ENCODE measurements around the gene LRBA.

Gene LRBA

DNA sequence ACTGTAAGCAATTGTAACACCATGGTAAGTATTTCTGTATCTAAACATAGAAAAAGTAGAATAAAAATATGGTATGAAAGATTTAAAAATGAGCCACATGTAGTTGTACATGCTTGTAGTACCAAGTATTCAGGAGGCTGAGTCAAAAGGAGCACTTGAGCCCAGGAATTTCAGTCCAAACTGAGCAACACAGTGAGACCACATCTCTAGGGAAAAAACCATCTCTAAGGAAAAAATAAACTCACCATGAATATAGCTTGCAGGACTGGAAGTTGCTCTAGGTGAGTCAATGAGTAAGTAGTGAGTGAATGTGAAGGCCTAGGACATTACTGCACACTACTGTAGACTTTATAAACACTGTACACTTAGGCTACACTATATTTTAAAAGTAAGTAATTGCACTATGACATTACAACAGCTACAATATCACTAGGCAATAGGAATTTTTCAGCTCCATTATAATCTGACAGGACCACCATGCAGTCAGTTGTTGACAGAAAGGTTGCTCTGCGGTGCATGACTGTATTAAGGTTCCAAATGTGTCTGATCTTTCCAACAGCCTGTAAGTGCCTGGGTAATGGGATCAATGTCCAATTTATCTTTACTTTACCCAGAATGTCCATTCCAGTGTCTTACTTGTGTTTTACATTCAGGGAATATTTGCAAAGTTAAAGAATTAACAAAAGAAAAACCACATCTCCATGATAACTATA, 28.9 kb upstream of the LRBA start:
- H3K14ac ChIP-seq (ENCODE audit: low read length) = no peak overlapping the region
- H3K9me3 ChIP-seq (replicated peaks in 1 of 2; ENCODE audit: control insufficient read depth in 2 of 2, insufficient read depth in 1 of 2, low read depth in 1 of 2, low read length in 2 of 2) = no peaks in the 10 kb centered on the region
- no CpG with 5 or more reads among the region's 1 CpG for WGBS, 2 donors (ENCODE audit: extremely low coverage in 2 of 2, insufficient read length in 2 of 2, insufficient replicate concordance in 1 of 2)
- no peak overlapping the region for H2BK120ac ChIP-seq (ENCODE audit: low read depth, low read length)
- H2AFZ ChIP-seq (ENCODE audit: low read length) = no peak overlapping the region
- no peak overlapping the region for H4K8ac ChIP-seq (ENCODE audit: low read depth, low read length)
- H3K23ac ChIP-seq (ENCODE audit: low read depth, low read length, poor library complexity) = no peak overlapping the region
- no peaks in the 10 kb centered on the region for H3K36me3 ChIP-seq (replicated peaks in 1 of 2; ENCODE audit: control insufficient read depth in 2 of 2, insufficient read depth in 2 of 2, low read length in 2 of 2)
- H3K4me3 ChIP-seq (ENCODE audit: low read length in 2 of 2) = no peak overlapping the region
- H3K4ac ChIP-seq (ENCODE audit: low read length) = no peak overlapping the region
- H3K9ac ChIP-seq (ENCODE audit: low read depth, low read length, poor library complexity) = no peak overlapping the region
- H4K91ac ChIP-seq (ENCODE audit: low read depth, low read length, poor library complexity) = no peak overlapping the region
- no peak overlapping the region for H3K27ac ChIP-seq (replicated peaks; ENCODE audit: low read length)
- no peaks in the 10 kb centered on the region for H3K79me1 ChIP-seq (ENCODE audit: low read depth, low read length)
- H2BK12ac ChIP-seq (ENCODE audit: low read length) = no peak overlapping the region
- H2BK5ac ChIP-seq (ENCODE audit: low read length) = no peak overlapping the region
- no peaks in the 10 kb centered on the region for H3K27me3 ChIP-seq (ENCODE audit: control insufficient read depth in 3 of 3, insufficient read depth in 3 of 3, low read depth in 1 of 3, low read length in 3 of 3)
- no peak overlapping the region for H3K4me2 ChIP-seq (ENCODE audit: insufficient read depth, low read length, poor library complexity, severe bottlenecking)
- H2BK15ac ChIP-seq (ENCODE audit: low read length) = no peak overlapping the region
- no peak overlapping the region for H2AK5ac ChIP-seq (ENCODE audit: low read depth, low read length)
- DNase-seq (ENCODE audit: low spot score) = no peak
- H3K4me1 ChIP-seq (ENCODE audit: control insufficient read depth in 2 of 2, insufficient read depth in 1 of 2, low read depth in 1 of 2, low read length in 2 of 2) = peaks cover 0 to 2% of the 10 kb centered on the region in 2 donors
- no peak overlapping the region for H3K18ac ChIP-seq (ENCODE audit: low read length)

DNA sequence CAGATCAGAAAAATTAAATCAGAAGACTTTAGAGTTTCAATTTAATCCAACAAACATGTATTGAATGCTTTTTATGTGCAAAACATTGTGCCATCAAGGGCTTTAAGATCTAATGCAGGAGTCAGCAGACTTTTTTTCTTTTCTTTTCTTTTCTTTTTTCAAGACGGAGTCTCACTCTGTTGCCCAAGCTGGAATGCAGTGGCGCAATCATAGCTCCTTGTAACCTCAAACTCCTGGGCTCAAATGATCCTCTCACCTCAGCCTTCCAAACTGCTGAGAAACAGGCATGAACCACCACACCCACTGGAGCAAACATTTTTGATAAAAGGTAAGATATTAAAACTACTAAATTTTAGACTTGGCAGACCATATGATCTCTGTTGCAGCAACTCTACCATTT, 24.6 kb upstream of the LRBA start:
- no peaks in the 10 kb centered on the region for H3K27me3 ChIP-seq (ENCODE audit: control insufficient read depth in 3 of 3, insufficient read depth in 3 of 3, low read depth in 1 of 3, low read length in 3 of 3)
- H3K36me3 ChIP-seq (replicated peaks in 1 of 2; ENCODE audit: control insufficient read depth in 2 of 2, insufficient read depth in 2 of 2, low read length in 2 of 2) = no peaks in the 10 kb centered on the region
- no peak overlapping the region for H3K18ac ChIP-seq (ENCODE audit: low read length)
- H2AK5ac ChIP-seq (ENCODE audit: low read depth, low read length) = no peak overlapping the region
- H3K4ac ChIP-seq (ENCODE audit: low read length) = no peak overlapping the region
- H2BK12ac ChIP-seq (ENCODE audit: low read length) = no peak overlapping the region
- no peaks in the 10 kb centered on the region for H3K4me1 ChIP-seq (ENCODE audit: control insufficient read depth in 2 of 2, insufficient read depth in 1 of 2, low read depth in 1 of 2, low read length in 2 of 2)
- no peaks in the 10 kb centered on the region for H3K9me3 ChIP-seq (replicated peaks in 1 of 2; ENCODE audit: control insufficient read depth in 2 of 2, insufficient read depth in 1 of 2, low read depth in 1 of 2, low read length in 2 of 2)
- no peak overlapping the region for H2BK5ac ChIP-seq (ENCODE audit: low read length)
- no peak overlapping the region for H3K14ac ChIP-seq (ENCODE audit: low read length)
- no peak overlapping the region for H2AFZ ChIP-seq (ENCODE audit: low read length)
- no peak overlapping the region for H3K4me2 ChIP-seq (ENCODE audit: insufficient read depth, low read length, poor library complexity, severe bottlenecking)
- no peak overlapping the region for H4K8ac ChIP-seq (ENCODE audit: low read depth, low read length)
- no peaks in the 10 kb centered on the region for H3K79me1 ChIP-seq (ENCODE audit: low read depth, low read length)
- no peak overlapping the region for H4K91ac ChIP-seq (ENCODE audit: low read depth, low read length, poor library complexity)
- H3K27ac ChIP-seq (replicated peaks; ENCODE audit: low read length) = no peak overlapping the region
- no peak overlapping the region for H2BK120ac ChIP-seq (ENCODE audit: low read depth, low read length)
- no peak for DNase-seq (ENCODE audit: low spot score)
- no peak overlapping the region for H3K23ac ChIP-seq (ENCODE audit: low read depth, low read length, poor library complexity)
- H3K4me3 ChIP-seq (ENCODE audit: low read length in 2 of 2) = no peak overlapping the region
- H2BK15ac ChIP-seq (ENCODE audit: low read length) = no peak overlapping the region
- no CpG with 5 or more reads among the region's 2 CpGs for WGBS, 2 donors (ENCODE audit: extremely low coverage in 2 of 2, insufficient read length in 2 of 2, insufficient replicate concordance in 1 of 2)
- no peak overlapping the region for H3K9ac ChIP-seq (ENCODE audit: low read depth, low read length, poor library complexity)

DNA sequence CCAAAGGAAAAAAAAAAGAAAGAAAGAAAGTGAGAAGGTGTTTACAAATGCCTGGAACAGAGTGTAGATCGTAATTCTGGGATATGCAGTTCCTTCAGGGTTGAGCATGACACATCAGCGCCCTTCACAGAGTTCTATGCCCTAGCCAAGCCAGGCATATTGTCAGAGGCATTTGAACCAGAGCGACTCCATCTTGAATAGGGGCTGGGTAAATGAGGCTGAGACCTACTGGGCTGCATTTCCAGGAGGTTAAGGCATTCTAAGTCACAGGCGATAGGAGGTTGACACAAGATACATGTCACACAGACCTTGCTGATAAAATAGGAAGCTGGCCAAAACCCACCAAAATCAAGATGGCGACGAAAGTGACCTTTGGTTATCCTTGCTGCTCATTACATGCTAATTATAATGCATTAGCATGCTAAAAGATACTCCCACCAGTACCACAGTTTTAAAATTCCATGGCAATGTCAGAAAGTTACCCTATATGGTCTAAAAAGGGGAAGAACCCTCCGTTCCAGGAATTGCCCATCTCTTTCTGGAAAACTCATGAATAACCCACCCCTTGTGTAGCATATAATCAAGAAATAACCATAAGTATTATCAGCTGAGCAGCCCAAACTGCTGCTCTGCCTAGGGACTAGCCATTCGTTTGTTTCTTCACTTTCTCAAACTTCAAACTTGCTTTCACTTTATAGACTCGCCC, 23.5 kb upstream of the LRBA start:
- no peak overlapping the region for H2BK15ac ChIP-seq (ENCODE audit: low read length)
- no CpG with 5 or more reads among the region's 9 CpGs for WGBS, 2 donors (ENCODE audit: extremely low coverage in 2 of 2, insufficient read length in 2 of 2, insufficient replicate concordance in 1 of 2)
- no peak overlapping the region for H3K4ac ChIP-seq (ENCODE audit: low read length)
- no peak overlapping the region for H3K14ac ChIP-seq (ENCODE audit: low read length)
- H3K4me3 ChIP-seq (ENCODE audit: low read length in 2 of 2) = no peak overlapping the region
- H3K18ac ChIP-seq (ENCODE audit: low read length) = no peak overlapping the region
- H3K27me3 ChIP-seq (ENCODE audit: control insufficient read depth in 3 of 3, insufficient read depth in 3 of 3, low read depth in 1 of 3, low read length in 3 of 3) = no peaks in the 10 kb centered on the region
- no peak overlapping the region for H3K9ac ChIP-seq (ENCODE audit: low read depth, low read length, poor library complexity)
- H4K8ac ChIP-seq (ENCODE audit: low read depth, low read length) = no peak overlapping the region
- no peak overlapping the region for H3K23ac ChIP-seq (ENCODE audit: low read depth, low read length, poor library complexity)
- no peaks in the 10 kb centered on the region for H3K4me1 ChIP-seq (ENCODE audit: control insufficient read depth in 2 of 2, insufficient read depth in 1 of 2, low read depth in 1 of 2, low read length in 2 of 2)
- no peak overlapping the region for H2BK5ac ChIP-seq (ENCODE audit: low read length)
- no peak overlapping the region for H3K27ac ChIP-seq (replicated peaks; ENCODE audit: low read length)
- H3K36me3 ChIP-seq (replicated peaks in 1 of 2; ENCODE audit: control insufficient read depth in 2 of 2, insufficient read depth in 2 of 2, low read length in 2 of 2) = no peaks in the 10 kb centered on the region
- no peak overlapping the region for H2BK12ac ChIP-seq (ENCODE audit: low read length)
- H2AFZ ChIP-seq (ENCODE audit: low read length) = no peak overlapping the region
- H3K9me3 ChIP-seq (replicated peaks in 1 of 2; ENCODE audit: control insufficient read depth in 2 of 2, insufficient read depth in 1 of 2, low read depth in 1 of 2, low read length in 2 of 2) = no peaks in the 10 kb centered on the region
- H3K79me1 ChIP-seq (ENCODE audit: low read depth, low read length) = no peaks in the 10 kb centered on the region
- no peak for DNase-seq (ENCODE audit: low spot score)
- H2BK120ac ChIP-seq (ENCODE audit: low read depth, low read length) = no peak overlapping the region
- H2AK5ac ChIP-seq (ENCODE audit: low read depth, low read length) = no peak overlapping the region
- H3K4me2 ChIP-seq (ENCODE audit: insufficient read depth, low read length, poor library complexity, severe bottlenecking) = no peak overlapping the region
- H4K91ac ChIP-seq (ENCODE audit: low read depth, low read length, poor library complexity) = no peak overlapping the region

DNA sequence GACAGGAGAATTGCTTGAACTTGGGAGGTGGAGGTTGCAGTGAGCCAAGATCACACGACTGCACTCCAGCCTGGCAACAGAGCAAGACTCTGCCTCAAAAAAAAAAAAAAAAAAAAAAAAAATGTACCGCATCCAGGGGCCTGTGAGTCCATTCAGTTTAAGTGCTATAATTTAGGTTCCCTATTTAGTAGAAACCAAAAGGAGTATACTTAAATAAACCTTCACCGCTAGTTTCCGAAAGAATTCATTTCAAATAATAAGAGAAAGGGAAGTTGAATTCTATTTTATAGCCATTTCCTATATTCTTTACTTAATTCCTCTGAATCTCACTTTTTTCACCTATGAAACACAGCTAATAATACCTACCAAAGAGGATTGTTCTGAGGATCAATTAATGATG, 20.8 kb upstream of the LRBA start:
- no peak overlapping the region for H2BK15ac ChIP-seq (ENCODE audit: low read length)
- no CpG with 5 or more reads among the region's 4 CpGs for WGBS, 2 donors (ENCODE audit: extremely low coverage in 2 of 2, insufficient read length in 2 of 2, insufficient replicate concordance in 1 of 2)
- H3K9ac ChIP-seq (ENCODE audit: low read depth, low read length, poor library complexity) = no peak overlapping the region
- H3K18ac ChIP-seq (ENCODE audit: low read length) = no peak overlapping the region
- no peaks in the 10 kb centered on the region for H3K36me3 ChIP-seq (replicated peaks in 1 of 2; ENCODE audit: control insufficient read depth in 2 of 2, insufficient read depth in 2 of 2, low read length in 2 of 2)
- no peak for DNase-seq (ENCODE audit: low spot score)
- no peak overlapping the region for H3K4me2 ChIP-seq (ENCODE audit: insufficient read depth, low read length, poor library complexity, severe bottlenecking)
- H3K27ac ChIP-seq (replicated peaks; ENCODE audit: low read length) = no peak overlapping the region
- no peaks in the 10 kb centered on the region for H3K4me1 ChIP-seq (ENCODE audit: control insufficient read depth in 2 of 2, insufficient read depth in 1 of 2, low read depth in 1 of 2, low read length in 2 of 2)
- H3K9me3 ChIP-seq (replicated peaks in 1 of 2; ENCODE audit: control insufficient read depth in 2 of 2, insufficient read depth in 1 of 2, low read depth in 1 of 2, low read length in 2 of 2) = no peaks in the 10 kb centered on the region
- no peak overlapping the region for H2BK12ac ChIP-seq (ENCODE audit: low read length)
- H4K91ac ChIP-seq (ENCODE audit: low read depth, low read length, poor library complexity) = no peak overlapping the region
- no peak overlapping the region for H4K8ac ChIP-seq (ENCODE audit: low read depth, low read length)
- no peaks in the 10 kb centered on the region for H3K79me1 ChIP-seq (ENCODE audit: low read depth, low read length)
- no peak overlapping the region for H3K23ac ChIP-seq (ENCODE audit: low read depth, low read length, poor library complexity)
- no peak overlapping the region for H3K14ac ChIP-seq (ENCODE audit: low read length)
- H2BK120ac ChIP-seq (ENCODE audit: low read depth, low read length) = no peak overlapping the region
- no peak overlapping the region for H3K4ac ChIP-seq (ENCODE audit: low read length)
- H3K4me3 ChIP-seq (ENCODE audit: low read length in 2 of 2) = no peak overlapping the region
- H2AFZ ChIP-seq (ENCODE audit: low read length) = no peak overlapping the region
- H3K27me3 ChIP-seq (ENCODE audit: control insufficient read depth in 3 of 3, insufficient read depth in 3 of 3, low read depth in 1 of 3, low read length in 3 of 3) = no peaks in the 10 kb centered on the region
- no peak overlapping the region for H2AK5ac ChIP-seq (ENCODE audit: low read depth, low read length)
- no peak overlapping the region for H2BK5ac ChIP-seq (ENCODE audit: low read length)
